ENCODE results near the gene CDKN2D. TPM values are rescaled to one million over a fixed set of nuclear protein-coding genes. Genes with fewer than 3 reads are reported as not detected.

CDKN2D gene
- total and polyA plus RNA-seq, 4 donors: 11.8 to 23.0 (median 18.5) TPM

DNA sequence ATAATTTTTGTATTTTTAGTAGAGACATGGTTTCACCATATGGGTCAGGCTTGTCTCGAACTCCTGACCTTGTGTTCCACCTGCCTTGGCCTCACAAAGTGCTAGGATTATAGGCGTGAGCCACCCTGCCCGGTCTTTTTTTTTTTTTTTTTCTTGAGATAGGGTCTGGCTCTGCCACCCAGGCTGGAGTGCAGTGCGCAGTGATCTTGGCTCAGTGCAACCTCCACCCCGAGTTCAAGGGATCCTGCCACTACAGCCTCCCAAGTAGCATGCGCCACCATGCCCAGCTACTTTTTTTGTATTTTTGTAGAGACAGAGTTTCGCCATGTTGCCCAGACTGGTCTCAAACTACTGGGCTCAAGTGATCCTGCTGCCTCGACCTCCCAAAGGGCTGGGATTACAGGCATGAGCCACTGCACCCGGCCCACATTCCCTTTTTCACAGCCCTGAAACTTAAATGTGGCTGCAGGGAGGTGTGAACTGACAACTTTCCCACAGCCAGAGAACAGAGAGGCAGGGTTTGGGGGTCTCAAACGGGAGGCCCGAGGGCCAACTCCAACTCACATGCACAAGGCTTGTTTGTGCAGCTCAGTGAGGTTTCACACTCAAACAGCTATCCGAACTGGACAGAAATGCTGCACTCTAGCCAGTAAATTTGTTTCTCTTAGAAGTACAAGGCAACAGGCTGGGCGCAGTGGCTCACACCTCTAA is 47.2 kb downstream of the CDKN2D start:
- ATAC-seq (ENCODE audit: low FRiP score): no peak

DNA sequence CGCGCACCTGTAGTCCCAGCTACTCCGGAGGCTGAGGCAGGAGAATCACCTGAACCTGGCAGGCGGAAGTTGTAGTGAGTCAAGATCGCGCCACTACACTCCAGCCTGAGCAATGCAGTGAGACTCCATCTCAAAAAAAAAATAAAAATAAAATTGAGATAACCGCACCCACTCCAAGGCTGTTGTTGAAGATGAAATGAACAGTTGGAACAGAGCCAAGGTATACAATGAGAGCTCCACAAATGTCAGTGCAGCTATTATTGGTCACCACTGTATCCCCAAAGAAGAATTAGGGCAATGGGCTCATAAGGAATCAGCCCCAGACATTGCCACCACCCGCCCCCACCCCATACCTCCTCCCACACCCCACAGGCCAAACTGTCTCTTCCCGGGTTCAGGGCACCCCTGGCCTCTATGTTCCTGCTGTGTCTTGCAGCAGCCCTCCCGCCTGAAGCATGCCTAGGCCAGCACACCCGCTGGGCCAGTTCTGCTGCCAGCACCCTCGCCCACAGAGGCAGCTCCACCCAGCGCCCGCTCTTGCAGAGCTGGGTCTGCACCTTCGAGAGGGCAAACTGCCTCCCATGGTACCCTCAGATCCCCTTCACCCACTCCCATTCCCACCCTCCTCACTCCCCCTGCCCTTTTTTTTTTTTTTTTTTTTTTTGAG is 48.0 kb downstream of the CDKN2D start:
- intact Hi-C loops (cut with DNase I): no loop called here
- ATAC-seq (ENCODE audit: low FRiP score) (no peak), DNase-seq (no peak)
- Histone ChIP-seq H3K27me3 (ENCODE audit: control insufficient read depth in 1 of 2, insufficient read depth in 2 of 2, low read length in 1 of 2) (no peaks in the 10 kb centered on the region), H3K36me3 (ENCODE audit: control insufficient read depth in 1 of 2, insufficient read depth in 2 of 2, low read length in 1 of 2) (no peaks in the 10 kb centered on the region), H3K4me1 (ENCODE audit: control insufficient read depth in 1 of 2, insufficient read depth in 2 of 2, low read length in 2 of 2) (no peaks in the 10 kb centered on the region), H3K27ac (ENCODE audit: low read depth in 1 of 2, low read length in 2 of 2) (no peak overlapping the region), H3K4me3 (ENCODE audit: low read length in 2 of 2) (no peak overlapping the region), H3K9me3 (ENCODE audit: control insufficient read depth, low read length) (no peaks in the 10 kb centered on the region)
- 87% methylated on average over 15 of the region's 15 CpGs for WGBS, 2 donors

More for the DNA sequence above, 47.2 kb downstream of the CDKN2D start:
- H3K4me3 ChIP-seq (ENCODE audit: low read length in 2 of 2): no peak overlapping the region
- H3K27me3 ChIP-seq (ENCODE audit: control insufficient read depth in 1 of 2, insufficient read depth in 2 of 2, low read length in 1 of 2): no peaks in the 10 kb centered on the region
- H3K9me3 ChIP-seq (ENCODE audit: control insufficient read depth, low read length): no peaks in the 10 kb centered on the region
- no peak for DNase-seq
- H3K4me1 ChIP-seq (ENCODE audit: control insufficient read depth in 1 of 2, insufficient read depth in 2 of 2, low read length in 2 of 2): no peaks in the 10 kb centered on the region
- intact Hi-C loops (cut with DNase I): no loop called here
- no peaks in the 10 kb centered on the region for H3K36me3 ChIP-seq (ENCODE audit: control insufficient read depth in 1 of 2, insufficient read depth in 2 of 2, low read length in 1 of 2)
- 75 to 76% methylated on average over 13 of the region's 13 CpGs for WGBS, 2 donors
- no peak overlapping the region for H3K27ac ChIP-seq (ENCODE audit: low read depth in 1 of 2, low read length in 2 of 2)

DNA sequence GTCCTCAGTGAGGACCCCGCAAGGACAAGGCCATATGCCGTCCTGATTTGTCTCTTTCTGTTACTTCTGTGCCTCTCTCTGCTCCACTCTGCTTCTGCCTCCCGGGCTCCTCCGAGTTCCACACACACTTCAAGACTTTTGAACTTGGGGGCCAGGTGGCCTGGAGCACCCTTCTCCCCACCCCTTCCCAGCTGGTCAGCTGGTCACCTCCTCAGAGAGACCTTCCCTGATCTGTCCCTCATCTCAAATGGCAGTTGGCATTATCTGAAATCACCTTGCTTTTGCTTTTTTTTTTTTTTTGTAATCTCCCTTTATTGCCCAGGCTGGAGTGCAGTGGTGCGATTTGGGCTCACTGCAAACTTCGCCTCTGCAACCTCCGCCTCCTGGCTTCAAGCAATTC is 49.4 kb downstream of the CDKN2D start:
- intact Hi-C loops (cut with DNase I): no loop called here
- no peak for DNase-seq
- no peaks in the 10 kb centered on the region for H3K9me3 ChIP-seq (ENCODE audit: control insufficient read depth, low read length)
- no peaks in the 10 kb centered on the region for H3K27me3 ChIP-seq (ENCODE audit: control insufficient read depth in 1 of 2, insufficient read depth in 2 of 2, low read length in 1 of 2)
- no peak overlapping the region for H3K27ac ChIP-seq (ENCODE audit: low read depth in 1 of 2, low read length in 2 of 2)
- no peak overlapping the region for H3K4me3 ChIP-seq (ENCODE audit: low read length in 2 of 2)
- ATAC-seq (ENCODE audit: low FRiP score): no peak
- 83 to 84% methylated on average over 7 of the region's 7 CpGs for WGBS, 2 donors
- H3K36me3 ChIP-seq (ENCODE audit: control insufficient read depth in 1 of 2, insufficient read depth in 2 of 2, low read length in 1 of 2): no peaks in the 10 kb centered on the region
- no peaks in the 10 kb centered on the region for H3K4me1 ChIP-seq (ENCODE audit: control insufficient read depth in 1 of 2, insufficient read depth in 2 of 2, low read length in 2 of 2)

DNA sequence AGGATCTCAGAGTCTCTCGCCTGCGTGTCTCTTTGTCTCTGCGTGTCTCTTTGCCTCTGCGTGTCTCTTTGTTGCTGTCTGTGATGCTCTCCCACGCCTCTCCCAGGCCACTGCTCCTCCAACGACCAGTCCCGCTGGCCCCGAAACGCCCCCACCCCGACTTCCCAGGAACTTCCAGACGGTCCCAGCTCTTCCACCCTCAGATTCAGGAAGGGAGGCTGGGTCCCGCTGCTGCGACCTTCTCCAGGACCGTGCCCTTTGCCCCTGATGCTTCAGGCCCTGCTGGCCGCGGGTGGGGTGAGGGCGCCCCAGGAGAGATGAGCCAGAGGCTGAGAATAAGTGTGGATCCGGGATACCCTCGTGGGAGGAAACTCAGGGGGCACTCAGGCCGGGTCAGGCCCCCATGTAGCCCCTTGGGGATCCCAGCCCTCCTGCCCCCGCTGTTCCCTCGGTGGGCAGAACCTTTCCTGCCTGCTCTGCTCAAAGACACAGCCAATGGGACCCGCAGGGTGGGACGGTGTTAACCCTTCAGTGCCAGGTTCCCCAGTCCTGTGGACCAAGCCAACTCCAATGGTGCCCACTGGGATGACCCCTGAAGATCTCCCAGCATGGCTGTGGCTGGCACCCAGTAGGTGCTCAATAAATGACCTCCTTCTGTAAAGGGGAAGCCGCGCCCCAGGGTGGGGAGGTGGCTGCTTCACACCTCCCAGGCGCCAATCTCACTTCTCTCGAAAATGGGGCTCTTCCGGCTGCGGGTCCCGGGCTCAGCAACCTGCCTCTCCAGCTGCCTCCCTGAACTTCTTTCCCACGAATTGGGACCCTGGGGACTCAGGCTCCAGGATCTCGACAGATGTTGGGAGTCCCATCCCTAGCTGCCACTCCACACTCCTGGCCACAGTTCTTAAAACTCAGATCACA is 50.1 kb downstream of the CDKN2D start:
- intact Hi-C loops (cut with DNase I): no loop called here
- Histone ChIP-seq H3K36me3 (ENCODE audit: control insufficient read depth in 1 of 2, insufficient read depth in 2 of 2, low read length in 1 of 2) (no peaks in the 10 kb centered on the region), H3K4me3 (ENCODE audit: low read length in 2 of 2) (no peak overlapping the region), H3K9me3 (ENCODE audit: control insufficient read depth, low read length) (no peaks in the 10 kb centered on the region), H3K4me1 (ENCODE audit: control insufficient read depth in 1 of 2, insufficient read depth in 2 of 2, low read length in 2 of 2) (no peaks in the 10 kb centered on the region), H3K27ac (ENCODE audit: low read depth in 1 of 2, low read length in 2 of 2) (no peak overlapping the region), H3K27me3 (ENCODE audit: control insufficient read depth in 1 of 2, insufficient read depth in 2 of 2, low read length in 1 of 2) (no peaks in the 10 kb centered on the region)
- ATAC-seq (ENCODE audit: low FRiP score) (peak; percentile 17), DNase-seq (no peak)
- WGBS, 2 donors: 32 to 34% methylated on average over 33 of the region's 33 CpGs

DNA sequence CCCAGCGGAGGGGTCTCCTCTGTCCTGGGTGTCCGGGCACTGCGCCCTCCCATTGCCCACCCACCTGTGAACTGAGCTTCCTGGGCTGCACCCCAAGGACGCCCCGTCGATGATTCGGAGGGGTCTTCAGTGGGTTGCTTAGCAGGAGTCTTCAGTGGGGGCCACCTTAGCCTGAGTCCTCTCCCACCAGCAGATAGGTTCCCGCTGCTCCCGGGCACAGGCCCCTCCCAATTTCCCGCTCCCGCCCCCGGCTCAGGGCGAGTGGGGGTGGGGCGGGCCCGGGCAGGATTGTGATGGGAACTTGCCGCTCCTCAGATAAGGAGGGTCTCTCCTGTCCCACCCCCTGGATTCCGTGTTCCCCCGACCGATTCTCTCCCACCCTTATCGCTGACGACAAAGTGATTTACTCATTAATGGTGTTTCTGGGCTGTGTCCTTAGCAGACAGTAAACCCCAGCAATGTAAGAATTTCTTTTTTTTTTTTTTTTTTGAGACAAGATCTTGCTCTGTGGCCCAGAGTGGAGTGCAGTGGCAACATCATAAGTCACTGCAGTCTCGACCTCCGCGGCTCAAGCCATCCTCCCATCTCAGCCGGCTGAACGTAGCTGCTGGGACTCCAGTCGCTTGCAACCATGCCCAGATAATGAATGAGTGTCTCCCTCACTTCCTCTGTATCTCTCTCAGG is 50.9 kb downstream of the CDKN2D start:
- H3K4me3 ChIP-seq (ENCODE audit: low read length in 2 of 2): no peak overlapping the region
- intact Hi-C loops (cut with DNase I): no loop called here
- H3K27ac ChIP-seq (ENCODE audit: low read depth in 1 of 2, low read length in 2 of 2): no peak overlapping the region
- H3K9me3 ChIP-seq (ENCODE audit: control insufficient read depth, low read length): no peaks in the 10 kb centered on the region
- WGBS, 2 donors: 2% methylated on average over 23 to 27 of the region's 27 CpGs
- no peaks in the 10 kb centered on the region for H3K4me1 ChIP-seq (ENCODE audit: control insufficient read depth in 1 of 2, insufficient read depth in 2 of 2, low read length in 2 of 2)
- ATAC-seq (ENCODE audit: low FRiP score) (peak; percentile 57), DNase-seq (peak in 1 of 2 donors; percentile 66)
- no peaks in the 10 kb centered on the region for H3K27me3 ChIP-seq (ENCODE audit: control insufficient read depth in 1 of 2, insufficient read depth in 2 of 2, low read length in 1 of 2)
- H3K36me3 ChIP-seq (ENCODE audit: control insufficient read depth in 1 of 2, insufficient read depth in 2 of 2, low read length in 1 of 2): no peaks in the 10 kb centered on the region

DNA sequence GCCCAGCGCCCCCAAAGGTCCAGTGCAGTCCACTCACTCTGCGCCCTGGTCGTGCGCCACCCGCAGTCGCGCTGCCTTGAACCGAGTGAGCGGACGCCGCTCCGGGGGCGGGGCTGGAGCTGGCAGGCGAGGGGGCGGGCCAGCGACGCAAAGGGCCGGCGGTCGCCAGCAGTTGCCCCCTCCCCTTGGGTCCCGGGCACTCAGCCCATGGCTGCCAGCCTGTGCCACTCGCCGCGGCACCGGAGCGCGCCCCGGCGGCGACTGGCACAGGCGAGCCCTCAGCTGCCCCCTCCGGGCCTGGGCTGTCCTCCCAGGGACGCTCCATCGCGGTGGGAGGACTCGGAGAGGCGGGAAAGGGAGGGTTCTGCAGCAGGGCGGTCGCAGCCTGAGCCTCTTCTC is 51.4 kb downstream of the CDKN2D start, which contains the start of gene S1PR5:
Gene S1PR5 (minus strand): TSS at position 87 of the 399 bp plus-strand sequence. CDS start 2,436 bp downstream, outside the sequence.
- H3K27me3 ChIP-seq (ENCODE audit: control insufficient read depth in 1 of 2, insufficient read depth in 2 of 2, low read length in 1 of 2): no peaks in the 10 kb centered on the region
- intact Hi-C loops (cut with DNase I): no loop called here
- no peaks in the 10 kb centered on the region for H3K9me3 ChIP-seq (ENCODE audit: control insufficient read depth, low read length)
- no peaks in the 10 kb centered on the region for H3K36me3 ChIP-seq (ENCODE audit: control insufficient read depth in 1 of 2, insufficient read depth in 2 of 2, low read length in 1 of 2)
- no peak within 1 kb of the TSS for H3K27ac ChIP-seq (ENCODE audit: low read depth in 1 of 2, low read length in 2 of 2)
- H3K4me3 ChIP-seq (ENCODE audit: low read length in 2 of 2): no peak within 1 kb of the TSS
- 0 to 1% methylated on average over 25 to 39 of the region's 39 CpGs for WGBS, 2 donors
- ATAC-seq (ENCODE audit: low FRiP score) (peak; percentile 50), DNase-seq (peak in 1 of 2 donors; percentile 58)
- H3K4me1 ChIP-seq (ENCODE audit: control insufficient read depth in 1 of 2, insufficient read depth in 2 of 2, low read length in 2 of 2): no peaks in the 10 kb centered on the region

DNA sequence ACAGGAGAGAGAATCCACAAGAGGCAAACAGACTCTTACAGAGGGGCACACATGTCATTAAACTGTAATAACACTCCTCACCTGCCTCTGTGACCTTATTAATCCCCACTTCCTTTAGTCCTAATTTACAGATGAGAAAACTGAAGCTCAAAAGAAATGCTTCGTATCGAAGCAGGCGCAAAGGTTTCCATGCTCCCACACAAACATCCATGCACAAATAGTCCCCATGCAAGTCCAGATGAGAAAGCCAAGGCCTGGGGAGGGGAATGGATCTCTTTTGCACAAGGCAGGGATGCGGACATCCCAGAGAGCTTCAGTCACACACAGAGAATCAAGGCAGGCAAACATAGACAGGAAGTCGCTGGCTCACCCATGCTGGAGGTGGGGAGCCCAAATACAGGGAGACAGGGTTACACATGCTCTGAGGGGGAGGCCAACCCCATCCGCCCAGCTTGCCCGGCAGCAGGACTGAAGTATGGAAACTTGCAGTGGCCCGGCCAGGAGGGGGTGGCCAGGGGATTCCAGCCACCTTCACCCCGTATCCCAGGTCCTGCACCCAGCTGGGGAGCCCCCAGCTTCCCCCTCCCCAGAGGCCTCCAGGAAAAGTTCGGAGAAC is 52.0 kb downstream of the CDKN2D start:
- H3K36me3 ChIP-seq (ENCODE audit: control insufficient read depth in 1 of 2, insufficient read depth in 2 of 2, low read length in 1 of 2): no peaks in the 10 kb centered on the region
- no peak for DNase-seq
- no peaks in the 10 kb centered on the region for H3K27me3 ChIP-seq (ENCODE audit: control insufficient read depth in 1 of 2, insufficient read depth in 2 of 2, low read length in 1 of 2)

More for the DNA sequence above, 52.0 kb downstream of the CDKN2D start:
- no peak for ATAC-seq (ENCODE audit: low FRiP score)
- Histone ChIP-seq H3K4me1 (ENCODE audit: control insufficient read depth in 1 of 2, insufficient read depth in 2 of 2, low read length in 2 of 2) (no peaks in the 10 kb centered on the region), H3K4me3 (ENCODE audit: low read length in 2 of 2) (no peak overlapping the region), H3K9me3 (ENCODE audit: control insufficient read depth, low read length) (no peaks in the 10 kb centered on the region), H3K27ac (ENCODE audit: low read depth in 1 of 2, low read length in 2 of 2) (no peak overlapping the region)
- intact Hi-C loops (cut with DNase I): no loop called here
- WGBS, 2 donors: 38% methylated on average over 10 of the region's 10 CpGs
